ENCODE results near the gene CHD6.

Gene CHD6

GRCh38 chr20:41608606-41609005 is 9.6 kb downstream of the CHD6 start:
- in situ Hi-C loops (cut with MboI; ENCODE audit: low sequenced_read_pairs, unreplicated experiment), result no loop called here
- DNase-seq (ENCODE audit: low spot score), result no peak
- no peak for TF ChIP-seq CTCF (IDR thresholded peaks at IDR 0.05; ENCODE audit: borderline replicate concordance, control extremely low read depth, extremely low read depth, insufficient read depth, missing control alignments)

DNA sequence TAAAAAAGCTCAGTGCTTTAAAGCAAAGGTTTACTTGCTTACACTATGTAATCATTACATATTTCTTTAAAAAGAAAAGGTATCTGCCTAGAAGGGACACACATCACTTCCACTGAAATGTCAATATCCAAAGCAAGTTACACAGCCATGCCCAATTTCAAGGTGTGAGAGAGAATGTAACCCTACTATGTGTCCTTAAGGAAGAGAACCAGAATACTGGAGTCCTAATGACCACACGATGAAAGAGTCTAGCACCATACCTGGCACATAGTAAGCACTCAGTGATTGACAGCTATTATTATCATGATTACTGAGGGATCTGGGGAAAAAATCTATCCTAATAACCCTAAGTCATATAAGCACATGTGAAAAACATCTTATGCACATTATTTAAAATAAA is 10.4 kb downstream of the CHD6 start:
- in situ Hi-C loops (cut with MboI; ENCODE audit: low sequenced_read_pairs, unreplicated experiment), result no loop called here
- DNase-seq (ENCODE audit: low spot score), result no peak
- no peak for TF ChIP-seq CTCF (IDR thresholded peaks at IDR 0.05; ENCODE audit: borderline replicate concordance, control extremely low read depth, extremely low read depth, insufficient read depth, missing control alignments)

DNA sequence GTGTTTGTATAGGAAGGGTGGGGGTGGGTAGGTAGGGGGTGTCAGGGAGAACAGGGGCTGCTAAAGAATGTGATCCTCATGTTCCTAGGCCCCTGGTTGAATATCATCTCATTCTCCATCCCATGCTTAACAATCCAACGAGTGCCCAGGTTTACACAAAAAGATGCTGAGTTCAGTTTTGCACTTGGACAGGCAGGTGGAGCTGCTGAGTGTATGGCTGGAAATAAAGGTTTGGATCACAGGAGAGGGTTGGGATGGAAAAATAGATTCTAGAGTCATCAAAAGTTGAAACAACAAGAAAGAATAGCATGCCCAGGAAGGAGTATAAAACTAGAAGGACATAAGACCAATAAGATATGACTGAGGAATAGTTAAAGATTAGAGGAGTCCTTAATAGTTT is 14.2 kb downstream of the CHD6 start:
- in situ Hi-C loops (cut with MboI; ENCODE audit: low sequenced_read_pairs, unreplicated experiment), result no loop called here

GRCh38 chr20:41601742-41602141 is 16.4 kb downstream of the CHD6 start:
- no peak for TF ChIP-seq CTCF (IDR thresholded peaks at IDR 0.05; ENCODE audit: borderline replicate concordance, control extremely low read depth, extremely low read depth, insufficient read depth, missing control alignments)
- DNase-seq (ENCODE audit: low spot score), result no peak
- in situ Hi-C loops (cut with MboI; ENCODE audit: low sequenced_read_pairs, unreplicated experiment), result no loop called here

More for the DNA sequence above, 14.2 kb downstream of the CHD6 start:
- TF ChIP-seq CTCF (IDR thresholded peaks at IDR 0.05; ENCODE audit: borderline replicate concordance, control extremely low read depth, extremely low read depth, insufficient read depth, missing control alignments), result no peak
- no peak for DNase-seq (ENCODE audit: low spot score)

- in situ Hi-C loops (cut with MboI; ENCODE audit: low sequenced_read_pairs, unreplicated experiment), result no loop called here
- TF ChIP-seq CTCF (IDR thresholded peaks at IDR 0.05; ENCODE audit: borderline replicate concordance, control extremely low read depth, extremely low read depth, insufficient read depth, missing control alignments), result no peak
- no peak for DNase-seq (ENCODE audit: low spot score)
Measured at GRCh38 chr20:41600926-41601631, 17.1 kb downstream of the CHD6 start.

- in situ Hi-C loops (cut with MboI; ENCODE audit: low sequenced_read_pairs, unreplicated experiment), result no loop called here
- DNase-seq (ENCODE audit: low spot score), result no peak
- no peak for TF ChIP-seq CTCF (IDR thresholded peaks at IDR 0.05; ENCODE audit: borderline replicate concordance, control extremely low read depth, extremely low read depth, insufficient read depth, missing control alignments)
Measured at GRCh38 chr20:41599699-41600104, 18.5 kb downstream of the CHD6 start.

Measured in GM13976 (cell line).